Endothelial cell of umbilical vein (primary cell): Measurements from ENCODE around the gene FHOD3. TPM values are rescaled to one million over a fixed set of nuclear protein-coding genes. Genes with fewer than 3 reads are reported as not detected.

Experiments
- BruUV-seq: library from RNA; stranded (reverse); fragments of 400-500 nt; replicated peaks from 2 replicates; lab custom pipeline; 2021; lab: Mats Ljungman, UMichigan
- CTCF ChIA-PET: fragments of 300-600, 350-600 bp; sonication (Branson Sonifier 250); formaldehyde crosslinking; loops from one replicate; lab custom pipeline; 2021; ENCODE audit warnings: antibody characterized with exemption, inconsistent platforms; lab: Charles Lee
- POLR2A ChIA-PET: fragments of 300-600, 350-600 bp; sonication (Branson Sonifier 250); formaldehyde crosslinking; loops from one replicate; lab custom pipeline; 2021; ENCODE audit warnings: antibody characterized with exemption, inconsistent platforms; lab: Charles Lee
- DNase-seq: peaks from one replicate; pipeline ENCODE4 v3.0.0-alpha.2; 2011; ENCODE audit warnings: low read depth, low spot score
- FAIRE-seq: peaks from 2 replicates; lab custom pipeline; 2011; peaks lifted over from hg19 to GRCh38; lab: Jason Lieb, UNC
- H2AFZ ChIP-seq: 2 replicates; pipeline ENCODE4 v1.6.0; 2012; ENCODE audit warnings: low read depth, low read length, control low read depth, inconsistent platforms
- H3K27ac ChIP-seq: 2 replicates; pipeline ENCODE4 v1.5.1; 2011; ENCODE audit warnings: low read depth, mild to moderate bottlenecking, control low read depth, low read length, moderate library complexity; ENCODE audit not compliant: insufficient read depth
- H3K27me3 ChIP-seq, 2 experiments: 2 replicates each; pipeline versions ENCODE4 v1.6.0 to v1.6.1; 2011; ENCODE audit warnings: low read length in 2 of 2, mixed read lengths in 1 of 2; ENCODE audit not compliant: control insufficient read depth in 2 of 2, insufficient read depth in 2 of 2
- H3K36me3 ChIP-seq, 2 experiments: 2 replicates in 1 of 2; 3 replicates in 1 of 2; pipeline ENCODE4 v1.5.1; 2011; ENCODE audit warnings: low read length in 2 of 2, mild to moderate bottlenecking in 1 of 2, moderate library complexity in 1 of 2; ENCODE audit not compliant: control insufficient read depth in 2 of 2, insufficient read depth in 2 of 2; ENCODE audit errors: extremely low read depth in 1 of 2
- H3K4me1 ChIP-seq: 3 replicates; pipeline ENCODE4 v1.5.1; 2011; ENCODE audit warnings: mild to moderate bottlenecking, low read length; ENCODE audit not compliant: control insufficient read depth, insufficient read depth; ENCODE audit errors: extremely low read depth
- H3K4me2 ChIP-seq: 2 replicates; pipeline ENCODE4 v1.6.1; 2011; ENCODE audit warnings: low read length, control low read depth, mixed read lengths; ENCODE audit not compliant: insufficient read depth
- H3K4me3 ChIP-seq, 3 experiments: fragments of 200-600 bp in 1 of 3; sonication (generic), shearing (Covaris generic) in 1 of 3; replicated peaks in 1 of 3; 2 replicates each; pipeline ENCODE4 v1.5.1; 2011 to 2016; ENCODE audit warnings: control low read depth in 3 of 3, low read length in 3 of 3, mild to moderate bottlenecking in 2 of 3, inconsistent platforms in 1 of 3, low read depth in 1 of 3, moderate library complexity in 1 of 3; ENCODE audit not compliant: insufficient read depth in 1 of 3
- H3K79me2 ChIP-seq: 2 replicates; pipeline ENCODE4 v1.6.0; 2012; ENCODE audit warnings: low read length, inconsistent platforms; ENCODE audit not compliant: control insufficient read depth, insufficient read depth
- H3K9ac ChIP-seq: replicated peaks from 2 replicates; pipeline ENCODE3; 2011; ENCODE audit warnings: low read length, control low read depth; ENCODE audit not compliant: insufficient read depth; ENCODE audit errors: extremely low read depth
- H3K9me1 ChIP-seq: replicated peaks from 3 replicates; pipeline ENCODE4 v1.6.0; 2011; ENCODE audit warnings: mild to moderate bottlenecking, low read length; ENCODE audit not compliant: control insufficient read depth, insufficient read depth; ENCODE audit errors: extremely low read depth
- H3K9me3 ChIP-seq: replicated peaks from 2 replicates; pipeline ENCODE4 v1.5.1; 2012; ENCODE audit warnings: low read length, inconsistent platforms; ENCODE audit not compliant: control insufficient read depth, insufficient read depth
- H4K20me1 ChIP-seq: replicated peaks from 2 replicates; pipeline ENCODE3; 2011; ENCODE audit warnings: mild to moderate bottlenecking, low read length; ENCODE audit not compliant: control insufficient read depth, insufficient read depth; ENCODE audit errors: extremely low read depth
- CTCF ChIP-seq, 2 donors: IDR thresholded peaks; 1 replicate in 1 of 2; 2 replicates in 1 of 2; pipeline ENCODE4 v1.5.1; 2011; ENCODE audit warnings: low read length in 2 of 2, mild to moderate bottlenecking in 2 of 2, moderate library complexity in 2 of 2, control low read depth in 1 of 2, inconsistent platforms in 1 of 2, low read depth in 1 of 2; ENCODE audit not compliant: insufficient read depth in 1 of 2; ENCODE audit errors: extremely low read depth in 1 of 2
- EZH2 ChIP-seq: IDR thresholded peaks from 2 replicates; pipeline ENCODE4 v1.6.1; 2012; ENCODE audit warnings: borderline replicate concordance, low read depth, mild to moderate bottlenecking, moderate library complexity, low read length, inconsistent platforms; ENCODE audit not compliant: severe bottlenecking
- FOS ChIP-seq: IDR thresholded peaks from 2 replicates; pipeline ENCODE4 v1.6.1; 2011; ENCODE audit warnings: mild to moderate bottlenecking, low read length, moderate library complexity, borderline replicate concordance; ENCODE audit not compliant: insufficient read depth
- GATA2 ChIP-seq: IDR thresholded peaks from 2 replicates; pipeline ENCODE4 v1.7.0; 2011; ENCODE audit warnings: low read depth, mild to moderate bottlenecking, moderate library complexity, mixed read lengths, low read length; ENCODE audit not compliant: insufficient read length, insufficient read depth
- JUN ChIP-seq: IDR thresholded peaks from 2 replicates; pipeline ENCODE4 v1.6.1; 2011; ENCODE audit warnings: borderline replicate concordance, low read depth; ENCODE audit not compliant: insufficient read length, insufficient read depth
- MAX ChIP-seq: IDR thresholded peaks from 2 replicates; pipeline ENCODE4 v1.6.1; 2011; ENCODE audit not compliant: insufficient read depth, insufficient read length
- MYC ChIP-seq: IDR thresholded peaks from one replicate; pipeline ENCODE4 v1.6.1; 2011; ENCODE audit warnings: mild to moderate bottlenecking, low read depth, low read length
- POLR2A ChIP-seq: IDR thresholded peaks from 2 replicates; pipeline ENCODE4 v1.6.1; 2012; ENCODE audit warnings: low read depth, mild to moderate bottlenecking, control low read depth, low read length
- POLR2AphosphoS5 ChIP-seq: IDR thresholded peaks from 2 replicates; pipeline ENCODE4 v1.6.1; 2012; ENCODE audit warnings: low read depth, mild to moderate bottlenecking, control low read depth, low read length, moderate library complexity; ENCODE audit not compliant: insufficient read depth
- dilution Hi-C: fragments of 300-500 bp; cut with MboI; formaldehyde crosslinking; loops from one replicate; pipeline ENCODE4 v1.15.0; 2019; ENCODE audit warnings: low sequenced_read_pairs; ENCODE audit not compliant: extremely low pct_ligation_motif_present
- intact Hi-C: fragments of 100-400 bp; cut with micrococcal nuclease; formaldehyde crosslinking; loops from one replicate; pipeline ENCODE4 v1.10.0; 2022
- polyA plus RNA-seq, 4 experiments: library from polyadenylated mRNA; depleted of rRNA in 3 of 4; stranded (reverse) in 3 of 4; unstranded in 1 of 4; fragments of >200 nt; gene quantifications; 2 replicates each; pipeline versions ENCODE4 v1.2.1 to v1.2.3, GENCODE V29; 2011 to 2012; ENCODE audit warnings: missing spikeins in 1 of 4
- total RNA-seq: library from RNA; stranded (reverse); gene quantifications from 2 replicates; pipeline ENCODE4 v1.2.3, GENCODE V29; 2021

FHOD3 gene
- total and polyA plus RNA-seq, 2 donors (not counting 3 experiments of a cell fraction or from before 2014, with no cell fraction given), result 0.06 to 1.5 TPM

GRCh38 chr18:36275561-36275960 lies 22.0 kb upstream of the FHOD3 start:
- no peaks in the 10 kb centered on the region for H3K9me3 ChIP-seq
- no peak overlapping the region for H2AFZ ChIP-seq
- CTCF ChIA-PET, result no interaction called here
- H3K79me2 ChIP-seq, result no peaks in the 10 kb centered on the region
- no peak overlapping the region for H3K9ac ChIP-seq
- DNase-seq (no peak), FAIRE-seq (no peak)
- no peaks in the 10 kb centered on the region for H3K4me1 ChIP-seq
- intact Hi-C loops (no loop called here), dilution Hi-C loops (no loop called here)
- H3K27ac ChIP-seq, result no peak overlapping the region
- TF ChIP-seq GATA2 (no peak), EZH2 (no peak), JUN (no peak), MYC (no peak), POLR2AphosphoS5 (no peak), FOS (no peak), CTCF (IDR thresholded peaks at IDR 0.05; ENCODE audit: extremely low read depth in 1 of 2, insufficient read depth in 1 of 2, low read depth in 1 of 2, low read length in 2 of 2) (no peak), MAX (no peak), POLR2A (no peak)
- BruUV-seq, result no TSS peak
- H3K4me3 ChIP-seq, result no peak overlapping the region
- H3K27me3 ChIP-seq, result peaks cover 7 to 28% of the 10 kb centered on the region in 2 experiments
- POLR2A ChIA-PET, result no interaction called here
- H3K9me1 ChIP-seq, result no peaks in the 10 kb centered on the region
- H4K20me1 ChIP-seq, result no peaks in the 10 kb centered on the region
- no peak overlapping the region for H3K4me2 ChIP-seq
- H3K36me3 ChIP-seq, result no peaks in the 10 kb centered on the region
